T-helper 2 cell treated with Interferon-gamma antibody and Interleukin-4, amounts not matched to agents 5 μg/mL and 100 μg/mL, for 36 hours (primary cell): ENCODE results near the gene LITAFD.

Source experiments
- DNase-seq: peaks from one replicate; pipeline ENCODE4 v3.0.0; 2021; ENCODE audit warnings: low spot score
- H3K27ac Mint-ChIP-seq: one replicate; pipeline ENCODE4 v1.8.0; 2021; ENCODE audit warnings: mild to moderate bottlenecking, mixed read lengths
- H3K27me3 Mint-ChIP-seq: one replicate; pipeline ENCODE4 v1.8.0; 2021; ENCODE audit warnings: low read depth, mixed read lengths
- H3K36me3 Mint-ChIP-seq: one replicate; pipeline ENCODE4 v1.8.0; 2021; ENCODE audit warnings: low read depth, mixed read lengths
- H3K4me1 Mint-ChIP-seq: one replicate; pipeline ENCODE4 v1.8.0; 2021; ENCODE audit warnings: low read depth, mixed read lengths
- H3K4me3 Mint-ChIP-seq: one replicate; pipeline ENCODE4 v1.8.0; 2022; ENCODE audit warnings: mild to moderate bottlenecking, moderate library complexity, mixed read lengths
- H3K9me3 Mint-ChIP-seq: one replicate; pipeline ENCODE4 v1.8.0; 2021; ENCODE audit warnings: mixed read lengths

Gene LITAFD

GRCh38 chr16:8920645-8921346 is 38.6 kb downstream of the LITAFD start:
- Mint-ChIP-seq H3K36me3 (peaks cover 72% of the 10 kb centered on the region), H3K9me3 (no peaks in the 10 kb centered on the region), H3K4me1 (peaks cover 61% of the 10 kb centered on the region), H3K4me3 (peak overlapping the region; percentile 74), H3K27me3 (no peaks in the 10 kb centered on the region), H3K27ac (peak overlapping the region; percentile 57)
- no peak for DNase-seq

GRCh38 chr16:8921347-8921984 is 39.3 kb downstream of the LITAFD start:
- Mint-ChIP-seq H3K4me3 (peak overlapping the region; percentile 29), H3K27ac (peak overlapping the region; percentile 57), H3K36me3 (peaks cover 66% of the 10 kb centered on the region), H3K9me3 (no peaks in the 10 kb centered on the region), H3K4me1 (peaks cover 57% of the 10 kb centered on the region), H3K27me3 (no peaks in the 10 kb centered on the region)
- DNase-seq = no peak

GRCh38 chr16:8923199-8923598 is 41.0 kb downstream of the LITAFD start:
- DNase-seq = no peak
- Mint-ChIP-seq H3K9me3 (no peaks in the 10 kb centered on the region), H3K27ac (no peak overlapping the region), H3K36me3 (peaks cover 62% of the 10 kb centered on the region), H3K27me3 (no peaks in the 10 kb centered on the region), H3K4me3 (no peak overlapping the region), H3K4me1 (peaks cover 48% of the 10 kb centered on the region)

GRCh38 chr16:8924214-8924613 is 42.1 kb downstream of the LITAFD start:
- Mint-ChIP-seq H3K27ac (peak overlapping the region; percentile 64), H3K4me3 (no peak overlapping the region), H3K27me3 (no peaks in the 10 kb centered on the region), H3K9me3 (no peaks in the 10 kb centered on the region), H3K4me1 (peaks cover 42% of the 10 kb centered on the region), H3K36me3 (peaks cover 64% of the 10 kb centered on the region)
- DNase-seq = no peak

- H3K9me3 Mint-ChIP-seq = no peaks in the 10 kb centered on the region
- no peak for DNase-seq
- H3K4me3 Mint-ChIP-seq = no peak overlapping the region
- H3K36me3 Mint-ChIP-seq = peaks cover 63% of the 10 kb centered on the region
- H3K27ac Mint-ChIP-seq = no peak overlapping the region
- no peaks in the 10 kb centered on the region for H3K27me3 Mint-ChIP-seq
- peaks cover 32% of the 10 kb centered on the region for H3K4me1 Mint-ChIP-seq
These were observed 43.3 kb downstream of the LITAFD start for GRCh38 chr16:8925455-8925854.

- Mint-ChIP-seq H3K36me3 (peaks cover 51% of the 10 kb centered on the region), H3K4me3 (no peak overlapping the region), H3K9me3 (no peaks in the 10 kb centered on the region), H3K27me3 (no peaks in the 10 kb centered on the region), H3K27ac (no peak overlapping the region), H3K4me1 (peaks cover 21% of the 10 kb centered on the region)
- no peak for DNase-seq
These were observed 44.7 kb downstream of the LITAFD start for GRCh38 chr16:8926827-8927226.

GRCh38 chr16:8928467-8928957 is 46.4 kb downstream of the LITAFD start:
- no peaks in the 10 kb centered on the region for H3K27me3 Mint-ChIP-seq
- no peak overlapping the region for H3K4me3 Mint-ChIP-seq
- peaks cover 42% of the 10 kb centered on the region for H3K36me3 Mint-ChIP-seq
- no peak overlapping the region for H3K27ac Mint-ChIP-seq
- DNase-seq = peak; percentile 42
- peaks cover 20% of the 10 kb centered on the region for H3K4me1 Mint-ChIP-seq
- H3K9me3 Mint-ChIP-seq = no peaks in the 10 kb centered on the region

GRCh38 chr16:8929086-8929748 is 47.1 kb downstream of the LITAFD start:
- no peak overlapping the region for H3K4me3 Mint-ChIP-seq
- no peak for DNase-seq
- H3K4me1 Mint-ChIP-seq = peaks cover 17% of the 10 kb centered on the region
- peaks cover 40% of the 10 kb centered on the region for H3K36me3 Mint-ChIP-seq
- H3K27me3 Mint-ChIP-seq = no peaks in the 10 kb centered on the region
- no peaks in the 10 kb centered on the region for H3K9me3 Mint-ChIP-seq
- H3K27ac Mint-ChIP-seq = no peak overlapping the region

- no peak for DNase-seq
- H3K36me3 Mint-ChIP-seq = peaks cover 25% of the 10 kb centered on the region
- no peak overlapping the region for H3K27ac Mint-ChIP-seq
These were observed 49.7 kb downstream of the LITAFD start for GRCh38 chr16:8931859-8932258.

GRCh38 chr16:8934601-8935000 is 52.5 kb downstream of the LITAFD start:
- Mint-ChIP-seq H3K9me3 (no peaks in the 10 kb centered on the region), H3K27me3 (no peaks in the 10 kb centered on the region), H3K4me3 (no peak overlapping the region), H3K4me1 (peaks cover 32% of the 10 kb centered on the region), H3K27ac (no peak overlapping the region), H3K36me3 (peaks cover 2% of the 10 kb centered on the region)
- no peak for DNase-seq

More at GRCh38 chr16:8931859-8932258, 49.7 kb downstream of the LITAFD start:
- Mint-ChIP-seq H3K4me1 (peaks cover 22% of the 10 kb centered on the region), H3K9me3 (no peaks in the 10 kb centered on the region), H3K27me3 (no peaks in the 10 kb centered on the region), H3K4me3 (no peak overlapping the region)
